ENCODE data around the gene PSTPIP1.

PSTPIP1 gene

GRCh38 chr15:77045985-77046384 lies 51.1 kb downstream of the PSTPIP1 start:
- peaks cover 83% of the 10 kb centered on the region for H3K36me3 Mint-ChIP-seq (ENCODE audit: low read depth)
- H3K27me3 Mint-ChIP-seq (ENCODE audit: low read depth): no peaks in the 10 kb centered on the region
- H3K4me3 Mint-ChIP-seq: no peak overlapping the region
- H3K4me1 Mint-ChIP-seq: peaks cover 30% of the 10 kb centered on the region
- H3K9me3 Mint-ChIP-seq: no peaks in the 10 kb centered on the region
- no peak for TF ChIP-seq CTCF (IDR thresholded peaks at IDR 0.05; ENCODE audit: unreplicated experiment in 3 of 3)
- H3K27ac Mint-ChIP-seq: no peak overlapping the region

- Mint-ChIP-seq H3K36me3 (ENCODE audit: low read depth) (peaks cover 81% of the 10 kb centered on the region), H3K27ac (no peak overlapping the region), H3K9me3 (no peaks in the 10 kb centered on the region), H3K4me3 (no peak overlapping the region), H3K27me3 (ENCODE audit: low read depth) (no peaks in the 10 kb centered on the region), H3K4me1 (peaks cover 30% of the 10 kb centered on the region)
- no peak for TF ChIP-seq CTCF (IDR thresholded peaks at IDR 0.05; ENCODE audit: unreplicated experiment in 3 of 3)
Observed at GRCh38 chr15:77046704-77047412, 51.9 kb downstream of the PSTPIP1 start.

- Mint-ChIP-seq H3K27me3 (ENCODE audit: low read depth) (no peaks in the 10 kb centered on the region), H3K36me3 (ENCODE audit: low read depth) (peaks cover 79% of the 10 kb centered on the region), H3K4me1 (peaks cover 30% of the 10 kb centered on the region), H3K27ac (no peak overlapping the region), H3K4me3 (no peak overlapping the region), H3K9me3 (no peaks in the 10 kb centered on the region)
- no peak for TF ChIP-seq CTCF (IDR thresholded peaks at IDR 0.05; ENCODE audit: unreplicated experiment in 3 of 3)
Observed at GRCh38 chr15:77048135-77048876, 53.4 kb downstream of the PSTPIP1 start.

- no peak for TF ChIP-seq CTCF (IDR thresholded peaks at IDR 0.05; ENCODE audit: unreplicated experiment in 3 of 3)
- peaks cover 52% of the 10 kb centered on the region for H3K36me3 Mint-ChIP-seq (ENCODE audit: low read depth)
- peaks cover 38% of the 10 kb centered on the region for H3K4me1 Mint-ChIP-seq
- H3K4me3 Mint-ChIP-seq: no peak overlapping the region
- no peaks in the 10 kb centered on the region for H3K27me3 Mint-ChIP-seq (ENCODE audit: low read depth)
- no peaks in the 10 kb centered on the region for H3K9me3 Mint-ChIP-seq
- H3K27ac Mint-ChIP-seq: no peak overlapping the region
Observed at GRCh38 chr15:77052556-77052955, 57.6 kb downstream of the PSTPIP1 start.

- no peaks in the 10 kb centered on the region for H3K27me3 Mint-ChIP-seq (ENCODE audit: low read depth)
- no peak overlapping the region for H3K4me3 Mint-ChIP-seq
- no peak for TF ChIP-seq CTCF (IDR thresholded peaks at IDR 0.05; ENCODE audit: unreplicated experiment in 3 of 3)
- H3K36me3 Mint-ChIP-seq (ENCODE audit: low read depth): peaks cover 43% of the 10 kb centered on the region
- no peaks in the 10 kb centered on the region for H3K9me3 Mint-ChIP-seq
- no peak overlapping the region for H3K27ac Mint-ChIP-seq
- H3K4me1 Mint-ChIP-seq: peaks cover 41% of the 10 kb centered on the region
Observed at GRCh38 chr15:77053709-77054108, 58.8 kb downstream of the PSTPIP1 start.
